CD1c-positive myeloid dendritic cell (primary cell): Measurements from ENCODE around the gene PTPRJ.

Source experiments
- DNase-seq: peaks from one replicate; pipeline ENCODE4 v3.0.0-alpha.2; 2016; ENCODE audit errors: extremely low spot score

Gene PTPRJ

DNA sequence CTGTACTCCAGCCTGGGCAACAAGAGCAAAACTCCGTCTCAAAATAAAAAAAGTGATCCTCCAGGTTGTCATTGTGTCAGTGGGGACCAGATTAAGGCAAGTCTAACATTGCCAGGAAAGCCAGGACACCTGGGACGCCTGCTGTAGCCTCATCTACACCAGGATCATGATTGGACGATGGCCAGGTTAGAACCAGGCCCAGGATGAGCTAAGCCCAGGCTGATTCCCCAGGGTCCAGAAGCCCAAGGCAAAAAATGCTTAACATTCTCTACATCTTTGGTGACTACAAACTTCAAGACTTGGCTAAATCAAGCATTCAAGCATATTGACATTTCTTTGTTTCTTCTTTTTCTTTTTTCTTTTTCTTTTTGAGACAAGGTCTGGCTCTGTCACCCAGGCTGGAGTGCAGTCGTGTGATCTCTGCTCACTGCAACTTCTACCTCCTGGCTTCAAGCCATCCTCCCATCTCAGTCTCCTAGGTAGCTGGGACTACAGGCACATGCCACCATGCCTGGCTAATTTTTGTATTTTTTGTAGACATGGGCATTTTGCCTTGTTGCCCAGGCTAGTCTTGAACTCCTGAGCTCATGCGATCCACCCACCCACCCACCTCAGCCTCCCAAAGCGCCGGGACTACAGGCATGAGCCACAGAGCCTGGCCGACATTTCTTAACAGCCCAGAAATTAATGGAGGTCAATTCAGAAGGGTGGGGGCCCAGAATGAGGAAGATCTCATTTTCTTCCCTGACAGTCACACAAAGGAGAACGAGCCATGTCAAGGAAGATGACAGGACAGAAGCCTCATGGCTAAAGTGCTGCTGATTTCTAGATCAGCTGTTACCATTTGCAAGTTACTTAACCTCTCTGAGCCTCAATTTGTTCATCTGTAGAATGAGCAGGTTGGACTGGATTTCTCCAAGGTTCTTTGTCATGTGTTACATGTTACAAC, 12.5 kb upstream of the PTPRJ start:
- DNase-seq, result peak; percentile 26

DNA sequence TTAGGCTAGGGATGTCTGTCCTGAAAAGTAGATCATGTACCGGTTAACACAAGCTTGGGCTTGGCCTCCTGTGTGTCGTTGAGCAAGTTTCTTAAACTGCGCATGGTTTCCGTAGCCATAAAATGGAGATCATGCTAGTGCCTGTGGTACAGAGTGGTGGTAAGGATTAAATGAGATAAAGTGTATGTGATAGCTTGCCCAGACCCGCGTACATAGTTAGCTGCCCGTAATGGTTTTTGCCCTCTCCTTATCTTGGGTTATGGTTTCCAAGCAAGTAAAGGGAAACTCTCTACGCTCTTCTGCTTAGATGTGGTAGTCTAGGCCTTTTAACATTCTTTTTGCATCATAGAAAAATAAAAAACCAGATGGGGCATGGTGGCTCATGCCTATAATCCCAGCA, 11.0 kb upstream of the PTPRJ start:
- DNase-seq, result no peak

- no peak for DNase-seq
Measured at GRCh38 chr11:47971501-47971900, 8.9 kb upstream of the PTPRJ start.

DNA sequence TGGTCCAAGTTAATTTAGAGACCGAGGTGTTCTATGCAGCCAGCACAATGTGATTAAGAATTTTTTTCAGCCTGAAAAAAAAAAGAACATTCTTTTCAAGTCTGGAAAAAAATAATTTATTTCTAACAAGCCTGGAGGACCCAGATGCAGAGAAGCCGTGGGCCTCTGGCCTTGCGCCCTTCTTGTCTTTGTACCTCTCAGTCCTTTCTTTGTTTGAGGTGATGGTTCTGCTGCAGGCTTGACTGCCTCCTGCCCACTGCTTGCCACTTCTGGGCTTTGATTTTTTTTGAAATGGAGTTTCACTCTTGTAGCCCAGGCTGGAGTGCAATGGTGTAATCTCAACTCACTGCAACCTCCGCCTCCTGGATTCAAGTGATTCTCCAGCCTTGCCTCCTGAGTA, 7.2 kb upstream of the PTPRJ start:
- no peak for DNase-seq

DNA sequence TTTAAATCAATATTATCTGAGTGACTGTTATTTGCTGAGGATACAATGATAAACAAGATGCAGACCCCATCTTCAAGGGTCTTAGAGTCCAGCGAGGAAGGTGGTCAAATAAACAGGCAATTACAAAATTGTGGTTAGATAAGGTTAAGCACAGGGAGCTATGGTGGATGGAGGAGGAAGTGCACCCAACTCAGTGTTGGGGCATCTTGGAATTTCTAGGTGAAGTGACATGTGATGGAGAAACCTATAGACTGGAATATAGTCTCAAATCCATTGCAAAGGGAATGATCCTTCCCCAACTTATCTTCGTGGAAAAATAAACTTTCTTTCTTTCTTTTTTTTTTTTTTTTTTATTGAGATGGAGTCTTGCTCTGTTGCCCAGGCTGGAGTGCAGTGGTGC, 3.4 kb upstream of the PTPRJ start:
- no peak for DNase-seq

- no peak for DNase-seq
Measured at GRCh38 chr11:47977623-47978022, 2.7 kb upstream of the PTPRJ start.

DNA sequence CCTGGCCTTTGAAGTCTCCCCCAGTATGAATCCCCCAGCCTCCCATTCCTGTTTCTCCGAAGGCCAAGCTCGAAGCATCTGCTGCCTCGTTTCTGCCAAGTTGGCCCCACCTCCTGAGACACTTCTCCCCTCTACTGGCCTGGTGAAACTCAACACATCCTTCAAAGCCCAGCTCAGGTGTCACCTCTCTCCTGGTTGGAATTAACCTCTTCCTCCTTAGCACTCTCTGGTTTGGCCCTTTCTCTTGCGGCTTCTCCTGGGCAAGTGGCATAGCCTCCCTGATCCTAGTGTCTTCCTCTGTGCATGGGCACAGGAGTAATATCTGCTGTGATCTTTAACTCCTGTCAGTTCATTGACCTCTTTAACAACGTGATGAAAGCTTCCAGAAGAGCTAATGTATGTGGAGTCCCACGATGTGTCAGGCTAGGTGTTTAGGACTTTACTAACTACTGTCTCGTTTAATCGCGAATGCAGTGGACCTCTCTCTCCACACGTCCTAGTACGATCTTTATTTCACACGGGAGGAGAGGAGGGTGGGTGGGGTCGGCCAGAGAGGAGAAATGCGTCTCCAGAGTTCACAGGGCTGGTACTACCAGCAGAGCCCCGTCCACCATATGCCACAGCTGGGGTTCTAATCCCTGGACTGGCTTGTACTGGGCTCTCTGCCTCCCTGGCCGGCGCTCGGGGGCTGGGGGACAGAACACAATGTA, 826 bp upstream of the PTPRJ start:
- DNase-seq, result no peak

DNA sequence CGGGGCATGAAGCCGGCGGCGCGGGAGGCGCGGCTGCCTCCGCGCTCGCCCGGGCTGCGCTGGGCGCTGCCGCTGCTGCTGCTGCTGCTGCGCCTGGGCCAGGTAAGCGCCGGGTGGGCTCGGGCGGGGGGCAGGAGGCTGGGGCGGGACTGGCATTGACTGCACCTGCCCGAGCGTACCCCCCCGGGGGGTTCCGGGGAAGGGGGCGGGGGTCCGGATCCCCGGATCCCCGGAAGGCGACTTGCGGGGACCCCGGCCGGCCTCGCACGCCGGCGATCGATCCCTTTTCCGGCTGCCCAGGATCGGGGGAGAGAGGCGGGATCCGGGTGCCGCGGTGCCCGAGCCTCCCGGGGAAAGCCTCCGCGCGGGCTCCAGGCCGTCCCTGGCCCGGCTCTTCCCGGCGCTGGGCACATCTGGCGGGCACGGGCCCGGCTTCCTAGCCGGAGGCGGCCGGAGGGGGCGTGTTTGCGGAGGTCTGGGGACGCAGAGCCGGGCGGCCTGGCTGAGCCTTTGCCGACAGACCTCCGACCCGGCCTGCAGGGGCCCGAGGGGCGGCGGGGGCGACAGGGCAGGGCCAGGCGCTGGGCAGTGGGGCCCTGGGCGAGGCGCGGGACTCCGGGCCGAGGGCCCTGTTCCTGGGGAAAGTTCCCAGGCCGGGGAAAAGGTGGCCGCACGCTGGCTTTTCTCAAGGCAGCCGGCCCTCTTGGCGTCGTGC, 705 bp downstream of the PTPRJ start:
- peak; percentile 41 for DNase-seq

DNA sequence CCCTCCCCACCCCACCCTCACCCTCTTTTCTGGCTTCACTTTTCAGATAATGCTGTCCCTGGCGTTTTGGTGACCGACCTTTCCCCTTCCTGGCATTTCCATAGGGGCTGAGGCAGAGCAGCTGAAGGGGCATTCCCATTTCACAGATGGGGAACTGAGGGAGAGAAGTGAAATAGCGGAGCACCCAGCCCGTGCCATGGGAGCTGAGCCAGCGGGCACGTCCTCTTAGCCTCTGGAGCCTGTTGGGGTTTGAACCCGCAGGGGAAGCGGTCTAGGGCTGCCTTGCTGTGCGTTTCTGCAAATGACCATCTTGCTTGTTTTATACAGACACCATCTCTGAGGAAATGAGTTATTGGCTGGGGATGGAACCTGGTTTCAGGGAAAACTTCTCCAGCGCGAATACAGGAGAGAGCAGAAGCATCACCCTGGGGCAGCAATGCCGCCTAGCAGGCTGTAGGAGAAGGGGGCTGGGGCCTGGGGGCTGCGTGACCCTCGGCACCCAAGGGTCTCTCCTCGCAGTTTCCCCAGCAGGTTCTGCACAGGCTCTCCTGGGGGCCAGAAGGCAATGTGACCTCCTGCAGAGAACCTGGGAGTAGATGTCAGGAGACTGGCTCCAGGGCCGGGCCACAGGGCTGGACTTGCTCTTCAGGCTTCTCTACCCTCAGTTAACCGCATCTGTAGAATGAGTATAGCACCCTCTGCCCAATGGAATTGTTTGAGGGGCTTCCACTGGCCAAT, 1.5 kb downstream of the PTPRJ start:
- peak; percentile 78 for DNase-seq

- DNase-seq, result peak; percentile 68
Measured at GRCh38 chr11:47982616-47983015, 2.3 kb downstream of the PTPRJ start.

DNA sequence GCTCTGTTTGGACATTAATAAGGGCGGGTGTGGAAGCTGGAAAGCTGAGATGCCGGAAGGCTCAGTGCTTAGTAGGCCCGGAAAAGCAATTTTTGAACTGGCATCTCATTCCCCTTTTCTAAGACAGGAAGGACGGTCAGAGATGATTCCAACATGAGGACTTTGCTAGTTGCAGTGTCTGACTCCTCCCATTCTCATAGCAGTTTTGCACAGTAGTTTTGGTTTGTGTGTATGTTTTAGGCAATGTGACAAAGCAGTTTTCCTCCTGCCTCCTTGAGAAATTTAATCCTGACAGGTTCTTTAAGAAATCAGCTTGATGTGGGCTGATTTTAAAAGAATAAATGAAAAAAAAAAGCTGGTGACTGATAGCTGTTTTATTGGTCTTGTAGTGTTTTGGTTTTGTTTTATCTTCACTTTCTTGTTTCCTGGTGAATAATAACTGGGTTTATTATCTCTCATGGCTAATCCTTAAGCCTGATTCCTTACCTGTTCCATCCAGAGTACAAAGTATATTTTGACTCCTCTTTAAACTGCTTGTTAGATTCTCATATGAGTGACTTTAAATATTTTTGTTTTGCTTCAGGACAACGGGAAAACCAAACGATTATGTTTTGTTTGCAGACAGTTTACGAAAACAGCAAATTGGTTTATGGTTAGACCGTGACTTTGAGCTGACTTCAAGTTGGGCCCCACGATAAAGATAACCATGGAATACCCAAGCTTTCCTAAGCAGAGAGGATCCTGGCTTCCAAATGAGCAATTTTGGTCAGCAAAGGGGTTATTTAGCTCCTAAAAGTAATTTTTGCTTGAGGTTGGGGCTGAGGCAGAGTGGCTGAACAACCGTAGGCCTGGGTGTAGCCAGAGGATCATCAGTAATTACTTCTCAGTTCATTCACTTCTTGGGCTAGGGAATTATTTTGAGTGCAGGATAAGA, 3.4 kb downstream of the PTPRJ start:
- peak; percentile 65 for DNase-seq

- DNase-seq, result peak; percentile 61
Measured at GRCh38 chr11:47986219-47986618, 5.9 kb downstream of the PTPRJ start.

DNA sequence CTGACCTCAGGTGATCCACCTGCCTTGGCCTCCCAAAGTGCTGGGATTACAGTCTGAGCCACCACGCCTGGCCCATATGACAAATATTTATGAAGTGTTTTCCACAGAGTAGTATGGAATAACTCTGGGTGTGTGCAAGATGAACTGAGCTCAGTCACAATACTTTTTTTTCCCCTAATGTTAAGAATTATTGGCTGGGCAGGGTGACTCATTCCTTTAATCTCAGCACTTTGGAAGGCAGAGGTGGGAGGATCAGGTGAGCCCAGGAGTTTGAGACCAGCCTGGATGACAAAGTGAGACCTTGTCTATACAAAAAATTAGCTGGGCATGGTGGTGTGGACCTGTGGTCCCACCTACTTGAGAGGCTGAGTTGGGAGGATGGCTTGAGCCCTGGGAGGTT, 6.4 kb downstream of the PTPRJ start:
- no peak for DNase-seq

- no peak for DNase-seq
Measured at GRCh38 chr11:47987310-47987709, 7.0 kb downstream of the PTPRJ start.

GRCh38 chr11:47987781-47988180, 7.4 kb downstream of the PTPRJ start:
- DNase-seq, result peak; percentile 93

DNA sequence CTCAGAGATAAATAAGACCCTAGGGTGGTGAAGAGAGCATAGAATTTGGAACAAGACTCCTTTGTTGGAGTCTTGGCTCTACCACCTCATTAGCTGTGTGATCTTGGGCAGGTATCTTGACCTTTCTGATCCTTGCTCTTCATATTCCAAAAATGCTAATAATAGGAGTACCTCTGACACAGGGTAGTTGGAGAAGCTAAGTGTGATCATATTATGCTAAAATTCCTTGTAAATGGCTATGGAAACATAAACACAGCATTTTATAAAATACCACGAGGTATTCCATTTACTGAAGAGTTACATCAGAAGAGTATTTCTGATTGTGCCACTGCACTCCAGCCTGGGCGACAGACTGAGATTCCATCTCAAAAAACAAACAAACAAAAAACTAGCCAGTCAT, 9.4 kb downstream of the PTPRJ start:
- DNase-seq, result no peak

DNA sequence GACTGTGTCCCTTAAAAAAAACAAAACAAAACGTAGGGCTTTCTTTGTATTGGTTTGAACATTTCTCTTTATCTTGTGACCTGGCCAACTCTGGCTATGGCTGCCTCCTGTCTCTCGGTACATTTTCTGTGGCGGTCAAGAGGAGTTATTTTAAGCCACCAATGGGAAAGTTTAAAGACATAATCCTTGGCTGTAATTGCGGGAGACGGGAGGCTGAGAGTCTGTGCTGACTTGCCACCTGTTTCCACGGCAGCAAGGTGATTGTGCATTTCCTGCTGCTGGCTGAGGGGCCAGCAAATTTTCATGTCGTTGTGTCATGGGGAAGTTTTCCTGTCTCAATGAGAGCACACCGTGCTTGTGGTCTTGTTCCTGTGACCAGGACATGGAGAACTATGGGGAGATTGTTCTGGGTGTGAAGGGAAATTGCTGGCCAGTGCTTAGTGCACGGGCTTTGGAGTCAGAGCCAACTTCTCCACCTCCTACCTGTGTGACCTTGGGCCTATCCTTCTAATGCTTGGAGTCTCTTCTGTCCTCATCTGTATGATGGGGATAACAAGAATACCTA, 11.0 kb downstream of the PTPRJ start:
- DNase-seq, result no peak

DNA sequence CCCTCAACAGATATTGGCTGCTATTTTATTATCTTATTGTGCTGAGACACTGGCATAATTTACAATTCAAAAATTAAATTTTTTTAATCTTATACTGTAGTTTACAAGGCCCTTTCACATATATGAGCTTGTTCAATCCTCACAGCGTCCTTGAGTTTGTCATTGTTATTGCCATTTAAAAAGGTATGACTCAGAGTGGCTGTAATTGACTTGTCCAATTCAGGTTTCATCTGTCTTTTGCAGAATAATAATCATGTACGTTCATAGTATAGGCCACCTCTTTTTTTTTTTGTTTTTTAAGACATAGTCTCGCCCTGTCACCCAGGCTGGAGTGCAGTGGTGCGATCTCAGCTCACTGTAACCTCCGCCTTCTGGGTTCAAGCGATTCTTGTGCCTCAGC, 11.5 kb downstream of the PTPRJ start:
- no peak for DNase-seq

GRCh38 chr11:47992959-47993820, 12.8 kb downstream of the PTPRJ start:
- DNase-seq, result no peak
